Dermis microvascular lymphatic vessel endothelial cell (primary cell): ENCODE measurements around the gene EGFL6. TPM values are rescaled to one million over a fixed set of nuclear protein-coding genes. Genes with fewer than 3 reads are reported as not detected.

Source experiments
- DNase-seq, 2 donors: peaks; one replicate each; pipeline versions ENCODE4 v3.0.0 to v3.0.0-alpha.2; 2010; ENCODE audit warnings: low read depth in 2 of 2
- total RNA-seq: library from RNA; depleted of rRNA; stranded (reverse); fragments of >200 nt; gene quantifications from 2 replicates; pipeline ENCODE4 v1.2.1, GENCODE V29; 2014

Gene EGFL6, protein sequence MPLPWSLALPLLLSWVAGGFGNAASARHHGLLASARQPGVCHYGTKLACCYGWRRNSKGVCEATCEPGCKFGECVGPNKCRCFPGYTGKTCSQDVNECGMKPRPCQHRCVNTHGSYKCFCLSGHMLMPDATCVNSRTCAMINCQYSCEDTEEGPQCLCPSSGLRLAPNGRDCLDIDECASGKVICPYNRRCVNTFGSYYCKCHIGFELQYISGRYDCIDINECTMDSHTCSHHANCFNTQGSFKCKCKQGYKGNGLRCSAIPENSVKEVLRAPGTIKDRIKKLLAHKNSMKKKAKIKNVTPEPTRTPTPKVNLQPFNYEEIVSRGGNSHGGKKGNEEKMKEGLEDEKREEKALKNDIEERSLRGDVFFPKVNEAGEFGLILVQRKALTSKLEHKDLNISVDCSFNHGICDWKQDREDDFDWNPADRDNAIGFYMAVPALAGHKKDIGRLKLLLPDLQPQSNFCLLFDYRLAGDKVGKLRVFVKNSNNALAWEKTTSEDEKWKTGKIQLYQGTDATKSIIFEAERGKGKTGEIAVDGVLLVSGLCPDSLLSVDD
- total RNA-seq: not detected in 2 replicates

GRCh38 chrX:13569479-13570260 is at the start of gene EGFL6:
Gene EGFL6 (plus strand): TSS chrX:13569601. CDS start chrX:13569862, 261 bp downstream.
- DNase-seq: no peak

DNA sequence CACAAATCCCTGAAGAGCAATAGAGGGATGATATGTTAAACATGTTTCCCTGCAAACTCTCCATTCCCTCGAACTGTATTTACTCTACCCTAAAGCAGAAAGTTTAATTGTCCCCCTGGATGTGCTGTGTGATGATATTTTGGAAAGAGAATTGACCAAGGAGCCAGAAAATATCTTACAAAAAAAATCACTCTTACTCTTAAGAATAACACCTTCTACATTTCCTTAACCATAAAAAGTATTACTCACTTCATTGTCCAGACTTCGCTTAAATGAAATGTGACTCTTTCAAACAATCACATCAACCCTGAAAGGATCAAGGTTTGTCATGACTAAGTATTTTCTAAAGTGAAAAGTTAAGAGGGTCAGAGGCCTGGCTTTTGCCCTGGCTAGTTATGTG is 49.0 kb upstream of the EGFL6 start:
- DNase-seq: peak in 1 of 2 donors; percentile 11

DNA sequence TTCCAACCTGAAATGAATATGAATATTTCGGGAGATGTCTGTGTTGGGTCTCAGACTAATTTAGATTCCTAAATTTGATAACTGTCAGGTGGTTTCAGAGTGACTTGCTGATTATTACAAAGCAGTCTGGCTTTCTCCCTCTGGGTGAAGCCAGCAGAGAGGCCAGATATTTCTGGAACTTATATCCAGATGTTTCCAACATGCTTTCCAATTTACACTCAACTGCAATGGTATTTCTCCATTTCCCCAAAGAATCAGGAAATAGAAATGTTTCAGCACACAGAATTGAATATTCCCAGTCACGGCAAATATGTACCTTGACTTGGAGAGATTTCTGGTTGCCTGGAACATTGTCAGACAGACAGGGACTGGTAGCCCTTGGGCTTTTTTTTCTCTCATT is 48.5 kb upstream of the EGFL6 start:
- DNase-seq: no peak

- DNase-seq: no peak
Observed at GRCh38 chrX:13522811-13523210, 46.6 kb upstream of the EGFL6 start.

DNA sequence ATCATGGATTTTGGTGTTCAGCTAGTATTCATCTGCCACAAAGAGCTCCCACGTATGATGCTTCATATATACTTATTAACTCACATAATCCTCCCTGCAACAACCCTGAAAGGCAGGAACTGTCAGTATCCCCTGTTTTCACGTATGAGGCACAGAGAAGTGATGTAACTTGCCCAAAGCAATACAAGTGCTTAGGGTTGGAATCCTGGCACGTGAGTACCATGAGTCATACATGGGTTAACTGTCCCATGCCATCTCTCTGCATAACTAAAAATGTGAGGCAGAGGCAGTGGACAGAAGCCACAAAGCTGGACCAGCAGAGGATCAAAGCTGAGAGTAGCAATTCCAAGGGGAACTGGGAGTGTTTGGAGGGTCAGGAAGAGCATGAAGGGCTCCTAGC is 35.7 kb upstream of the EGFL6 start:
- no peak for DNase-seq

GRCh38 chrX:13535376-13536165 is 33.8 kb upstream of the EGFL6 start:
- no peak for DNase-seq

- no peak for DNase-seq
Observed at GRCh38 chrX:13536551-13536950, 32.9 kb upstream of the EGFL6 start.

DNA sequence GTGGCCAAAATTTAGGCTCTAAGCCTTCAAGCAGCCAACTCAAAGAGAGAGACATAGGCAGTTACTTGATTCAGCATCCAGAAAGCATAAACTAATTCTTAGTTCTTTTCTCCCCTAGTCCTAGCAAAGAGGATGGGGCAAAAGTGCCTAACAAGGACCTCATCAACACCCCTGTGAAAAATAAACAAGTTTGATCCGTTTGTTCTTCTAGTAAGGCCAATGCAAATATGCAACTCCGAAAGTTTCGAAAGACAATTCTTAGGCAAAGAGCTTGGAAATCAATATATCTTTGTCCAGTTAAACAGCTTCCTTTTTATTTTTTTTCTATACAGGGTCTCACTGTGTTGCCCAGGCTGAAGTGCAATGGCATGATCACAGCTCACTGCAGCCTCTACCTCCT is 31.0 kb upstream of the EGFL6 start:
- DNase-seq: no peak

DNA sequence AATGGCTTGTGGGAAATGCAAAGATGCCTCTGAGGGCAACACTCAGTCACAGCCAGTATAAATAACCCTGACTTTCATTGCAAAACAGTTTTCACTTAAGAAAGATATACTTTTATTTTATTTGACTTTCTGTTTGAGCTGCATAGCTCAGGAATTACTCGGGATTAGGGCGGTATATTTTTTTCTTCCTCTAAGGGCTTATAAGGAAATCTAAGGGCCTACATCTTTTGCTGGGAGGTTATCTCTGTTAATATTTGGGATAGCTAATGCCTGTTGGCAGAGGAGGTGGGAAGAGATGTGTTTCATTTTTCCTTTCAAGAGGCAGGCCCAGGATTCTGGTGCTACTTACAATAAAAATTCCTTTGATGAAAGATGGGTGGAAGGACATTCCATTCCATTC is 28.8 kb upstream of the EGFL6 start:
- no peak for DNase-seq

DNA sequence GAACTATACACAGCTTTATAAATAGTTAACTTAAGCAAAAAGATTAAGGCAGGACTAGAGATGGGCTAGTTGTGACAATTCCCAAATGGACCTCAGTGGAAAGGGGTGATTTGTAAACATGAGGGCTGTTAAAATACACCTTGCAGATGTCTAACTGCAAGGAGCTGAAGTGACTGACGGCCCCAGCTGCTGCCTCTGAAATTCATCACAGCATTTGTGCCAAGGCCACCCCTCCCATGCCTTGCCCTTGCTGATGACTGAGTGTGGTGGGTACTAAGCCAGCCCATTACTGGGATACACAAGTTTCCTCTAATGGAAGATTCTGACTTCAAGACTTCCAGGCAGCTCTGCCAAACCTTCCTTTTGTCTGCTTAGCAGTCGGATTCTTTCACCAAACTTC is 23.7 kb upstream of the EGFL6 start:
- no peak for DNase-seq

GRCh38 chrX:13547671-13548070 is 21.7 kb upstream of the EGFL6 start:
- no peak for DNase-seq

DNA sequence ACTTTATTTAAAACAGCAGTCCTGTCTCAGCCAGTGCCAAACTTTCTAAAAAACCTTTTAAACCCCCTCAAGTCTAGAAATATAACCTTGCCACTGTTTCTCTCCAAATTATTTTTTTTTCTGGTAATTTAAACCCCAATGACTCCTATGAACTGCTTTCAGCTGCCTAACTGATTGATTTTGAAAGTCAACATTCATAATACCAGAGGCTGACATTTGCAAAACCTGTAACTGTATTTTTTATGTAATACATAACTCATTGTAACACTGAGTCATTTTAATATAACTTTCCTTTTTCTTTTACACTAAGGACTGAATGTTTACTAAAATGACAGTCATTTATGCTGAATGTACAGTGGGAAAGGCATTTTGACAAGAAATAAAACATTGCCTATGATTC is 19.1 kb upstream of the EGFL6 start:
- no peak for DNase-seq

DNA sequence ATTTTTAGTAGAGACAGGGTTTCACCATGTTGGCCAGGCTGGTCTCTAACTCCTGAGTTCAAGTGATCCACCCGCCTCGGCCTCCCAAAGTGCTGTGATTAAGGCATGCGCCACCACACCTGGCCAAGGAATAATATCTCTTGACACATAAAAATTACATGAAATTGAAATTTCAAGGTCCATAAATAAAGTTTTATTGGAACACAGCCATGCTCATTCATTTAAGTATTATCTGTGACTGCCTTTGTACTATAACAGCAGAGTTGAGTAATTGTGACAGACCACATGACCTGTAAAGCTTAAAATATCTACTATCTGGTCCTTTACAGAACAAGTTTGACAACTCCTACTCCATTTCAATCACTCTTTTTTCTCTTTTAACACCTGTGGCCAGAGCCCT is 17.8 kb upstream of the EGFL6 start:
- no peak for DNase-seq

GRCh38 chrX:13552892-13553291 is 16.5 kb upstream of the EGFL6 start:
- no peak for DNase-seq

DNA sequence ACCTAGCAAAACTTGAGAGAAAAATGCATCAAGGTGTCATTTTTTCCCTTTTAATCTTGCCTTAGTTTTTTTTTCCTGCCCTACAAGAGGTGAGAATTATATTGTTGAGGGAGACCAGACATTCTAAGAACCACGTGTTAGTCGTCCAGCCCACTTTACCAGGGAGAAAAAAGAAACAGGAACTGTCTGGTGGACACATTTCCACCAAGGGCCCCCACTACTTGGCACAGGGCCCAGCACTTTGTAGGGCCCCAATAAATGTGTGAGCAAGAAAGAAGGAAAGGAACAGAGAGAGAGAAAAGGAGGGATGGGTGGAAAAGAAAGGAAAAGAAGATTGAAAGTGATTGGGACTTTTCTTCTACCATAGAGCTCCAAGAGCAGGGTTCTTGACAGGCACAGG is 3.9 kb upstream of the EGFL6 start:
- no peak for DNase-seq

- DNase-seq: no peak
Observed at GRCh38 chrX:13570261-13570605, 832 bp downstream of the EGFL6 start.

- DNase-seq: no peak
Observed at GRCh38 chrX:13571136-13571535, 1.7 kb downstream of the EGFL6 start.

DNA sequence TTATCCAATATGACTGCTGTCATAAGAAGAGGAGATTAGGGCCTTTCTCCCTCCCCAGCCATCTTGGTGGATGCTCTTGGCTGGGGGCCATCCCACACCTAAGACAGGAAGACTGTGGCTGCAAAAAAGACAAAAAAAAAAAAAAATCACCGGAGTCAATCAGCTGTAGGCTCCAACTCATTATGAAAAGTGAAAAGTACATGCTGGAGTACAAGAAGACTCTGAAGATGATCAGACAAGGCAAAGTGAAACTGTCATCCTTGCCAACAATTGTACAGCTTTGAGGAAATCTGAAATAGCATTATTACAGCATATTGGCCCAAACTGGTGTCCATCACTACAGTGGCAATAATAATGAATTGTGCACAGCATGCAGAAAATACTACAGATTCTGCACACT is 5.2 kb downstream of the EGFL6 start:
- DNase-seq: no peak

- no peak for DNase-seq
Observed at GRCh38 chrX:13579661-13580060, 10.3 kb downstream of the EGFL6 start.

DNA sequence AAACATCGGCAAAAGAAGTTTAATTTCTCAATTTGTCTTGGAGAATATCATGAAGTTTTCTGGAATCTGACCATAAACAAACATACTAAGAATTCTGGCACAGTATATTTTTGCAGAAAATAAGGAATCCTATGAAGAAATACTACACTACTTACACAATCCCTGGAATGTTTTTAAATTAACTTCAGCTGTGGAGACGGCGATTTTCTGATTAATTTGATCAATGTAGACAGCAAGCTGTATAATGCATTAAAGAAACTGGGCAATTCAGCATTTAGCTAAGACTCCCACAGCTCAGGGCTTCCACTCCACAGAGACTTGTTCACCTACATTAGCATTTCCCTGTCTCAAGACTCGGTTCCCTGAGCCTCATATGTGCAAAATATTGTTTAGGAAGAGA is 12.2 kb downstream of the EGFL6 start:
- DNase-seq: no peak

DNA sequence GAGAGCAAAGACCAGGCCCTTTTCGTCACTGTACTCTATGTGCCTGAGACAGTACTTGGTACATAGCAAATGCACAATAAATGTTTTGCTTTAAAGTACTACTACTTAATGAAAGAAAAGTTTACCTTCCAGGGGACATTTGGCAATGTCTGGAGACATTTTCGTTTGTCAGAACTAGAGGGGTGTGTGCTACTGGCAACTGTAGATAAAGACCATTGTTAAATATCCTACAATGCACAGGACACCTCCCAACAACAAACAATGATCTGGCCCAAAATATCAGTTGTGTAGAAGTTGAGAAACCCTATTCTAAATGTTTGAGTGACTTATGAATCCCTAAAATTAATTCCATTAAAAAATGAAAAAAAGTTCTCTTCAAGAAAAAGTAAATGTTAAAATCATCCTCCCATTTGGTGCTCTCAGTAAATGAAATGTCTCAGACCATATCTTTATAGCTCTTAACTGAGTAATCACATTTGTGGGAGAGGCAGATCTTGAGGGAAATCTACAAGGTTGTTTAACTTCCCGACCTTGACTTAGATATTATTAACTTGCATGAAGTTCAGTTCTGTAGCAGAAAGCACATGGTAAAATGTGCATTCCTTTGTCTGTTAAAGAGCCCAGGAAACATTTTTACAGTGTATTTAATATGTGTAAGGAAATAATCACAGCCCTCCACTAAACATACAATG is 18.5 kb downstream of the EGFL6 start:
- no peak for DNase-seq
